Ishikawa (cell line): ENCODE measurements around the gene NEK9.

ENCODE experiments used
- CEBPB ChIP-seq: IDR thresholded peaks from 2 replicates; pipeline ENCODE4 v1.6.1; 2012
- CREB1 ChIP-seq: IDR thresholded peaks from 2 replicates; pipeline ENCODE4 v1.6.1; 2012; ENCODE audit warnings: low read depth
- EGR1 ChIP-seq: IDR thresholded peaks from 2 replicates; pipeline ENCODE4 v1.6.1; 2012
- EP300 ChIP-seq: IDR thresholded peaks from 2 replicates; pipeline ENCODE4 v1.6.1; 2012; ENCODE audit warnings: borderline replicate concordance
- FOXM1 ChIP-seq: IDR thresholded peaks from 2 replicates; pipeline ENCODE4 v1.6.1; 2012; ENCODE audit warnings: low read depth, borderline replicate concordance
- RAD21 ChIP-seq: IDR thresholded peaks from 2 replicates; pipeline ENCODE4 v1.6.1; 2012; ENCODE audit warnings: low read depth
- TAF1 ChIP-seq: IDR thresholded peaks from 2 replicates; pipeline ENCODE4 v1.6.1; 2012; ENCODE audit warnings: low read depth, mild to moderate bottlenecking
- TEAD4 ChIP-seq: IDR thresholded peaks from 2 replicates; pipeline ENCODE4 v1.6.1; 2012
- YY1 ChIP-seq: IDR thresholded peaks from 2 replicates; pipeline ENCODE4 v1.6.1; 2012; ENCODE audit warnings: low read depth
- TF ChIP-seq, protein P1 (sequence below): IDR thresholded peaks from 2 replicates; pipeline ENCODE4 v1.6.1; 2012

DNA sequence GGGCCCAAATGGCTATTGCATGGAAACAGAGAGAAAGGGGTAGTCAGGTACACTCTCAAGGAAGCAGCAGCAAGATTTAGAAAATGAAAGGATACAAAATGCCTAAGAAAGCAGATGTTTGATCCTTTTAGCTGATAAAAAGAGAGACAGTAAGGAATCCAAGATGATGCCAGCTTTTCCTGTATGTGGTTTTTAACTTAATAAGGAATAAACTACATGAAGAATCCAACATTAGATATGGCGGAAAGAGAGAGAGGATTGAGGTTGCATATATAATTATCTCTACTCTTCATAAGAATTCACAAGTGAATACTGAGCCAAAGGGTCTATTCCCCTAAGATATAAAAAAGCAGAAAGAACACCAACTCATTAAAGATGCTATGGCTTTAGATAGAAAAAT lies 38.0 kb upstream of the NEK9 start:
- TF ChIP-seq, protein P1, sequence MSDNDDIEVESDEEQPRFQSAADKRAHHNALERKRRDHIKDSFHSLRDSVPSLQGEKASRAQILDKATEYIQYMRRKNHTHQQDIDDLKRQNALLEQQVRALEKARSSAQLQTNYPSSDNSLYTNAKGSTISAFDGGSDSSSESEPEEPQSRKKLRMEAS: no peak
- TF ChIP-seq RAD21: no peak
- no peak for TF ChIP-seq CEBPB
- TF ChIP-seq EGR1: no peak
- TF ChIP-seq YY1: no peak
- TF ChIP-seq CREB1: no peak
- TF ChIP-seq FOXM1: no peak
- no peak for TF ChIP-seq TAF1
- TF ChIP-seq EP300: no peak
- TF ChIP-seq TEAD4: no peak
